Gastrocnemius medialis (tissue), 4 donors: ENCODE data around the gene MCF2L2.

Experiments
- CTCF ChIP-seq, 5 experiments: fragments of 450-650 bp in 3 of 5; fragments of 200-600 bp in 2 of 5; sonication (generic) in 2 of 5; IDR thresholded peaks in 4 of 5; conservative IDR thresholded peaks in 1 of 5; 1 replicate in 4 of 5; 2 replicates in 1 of 5; pipeline ENCODE4 v1.5.1; 2016 to 2019; ENCODE audit warnings: antibody characterized with exemption in 5 of 5, mild to moderate bottlenecking in 3 of 5, moderate library complexity in 3 of 5
- POLR2A ChIP-seq, 2 donors: fragments of 450-650 bp; IDR thresholded peaks; one replicate each; pipeline ENCODE4 v1.6.1; 2017; ENCODE audit warnings: antibody characterized with exemption in 2 of 2, mild to moderate bottlenecking in 2 of 2, moderate library complexity in 2 of 2

- TF ChIP-seq CTCF (IDR thresholded peaks at IDR 0.05 in 4 of 5, conservative IDR thresholded peaks at IDR 0.05 in 1 of 5) (no peak), POLR2A (IDR thresholded peaks at IDR 0.05) (no peak)
These were observed 238.8 kb downstream of the MCF2L2 start for GRCh38 chr3:183189641-183190040.
